ENCODE measurements around the gene PDE5A.

The PDE5A gene

DNA sequence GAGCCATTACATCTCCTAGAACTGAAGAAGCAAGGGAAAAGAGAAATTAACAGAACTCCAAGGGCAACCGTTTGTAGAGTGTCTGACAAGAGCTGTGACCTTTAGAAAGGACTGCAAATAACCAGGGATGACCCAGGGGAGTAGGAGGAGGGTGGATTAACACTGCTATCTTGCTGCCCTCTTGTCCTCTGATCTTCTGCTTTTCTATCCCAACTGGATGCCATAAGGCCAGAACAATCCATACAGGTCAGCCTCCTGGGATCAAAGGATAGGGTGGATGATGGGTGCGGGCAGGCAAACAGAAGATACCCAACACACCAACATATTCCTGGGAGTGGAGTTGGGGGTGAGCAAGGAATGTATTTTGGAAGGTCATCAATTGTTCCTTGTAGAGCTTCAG is 19.8 kb upstream of the PDE5A start:
- no peak overlapping the region for H3K27ac ChIP-seq (ENCODE audit: low read length)
- H3K4me2 ChIP-seq (ENCODE audit: low read depth, low read length), result no peak overlapping the region
- H3K9ac ChIP-seq (ENCODE audit: low read length), result no peak overlapping the region
- no peaks in the 10 kb centered on the region for H3K27me3 ChIP-seq (replicated peaks; ENCODE audit: insufficient read depth, low read length)
- no peaks in the 10 kb centered on the region for H3K4me1 ChIP-seq (ENCODE audit: low read length)
- TF ChIP-seq, protein P1, sequence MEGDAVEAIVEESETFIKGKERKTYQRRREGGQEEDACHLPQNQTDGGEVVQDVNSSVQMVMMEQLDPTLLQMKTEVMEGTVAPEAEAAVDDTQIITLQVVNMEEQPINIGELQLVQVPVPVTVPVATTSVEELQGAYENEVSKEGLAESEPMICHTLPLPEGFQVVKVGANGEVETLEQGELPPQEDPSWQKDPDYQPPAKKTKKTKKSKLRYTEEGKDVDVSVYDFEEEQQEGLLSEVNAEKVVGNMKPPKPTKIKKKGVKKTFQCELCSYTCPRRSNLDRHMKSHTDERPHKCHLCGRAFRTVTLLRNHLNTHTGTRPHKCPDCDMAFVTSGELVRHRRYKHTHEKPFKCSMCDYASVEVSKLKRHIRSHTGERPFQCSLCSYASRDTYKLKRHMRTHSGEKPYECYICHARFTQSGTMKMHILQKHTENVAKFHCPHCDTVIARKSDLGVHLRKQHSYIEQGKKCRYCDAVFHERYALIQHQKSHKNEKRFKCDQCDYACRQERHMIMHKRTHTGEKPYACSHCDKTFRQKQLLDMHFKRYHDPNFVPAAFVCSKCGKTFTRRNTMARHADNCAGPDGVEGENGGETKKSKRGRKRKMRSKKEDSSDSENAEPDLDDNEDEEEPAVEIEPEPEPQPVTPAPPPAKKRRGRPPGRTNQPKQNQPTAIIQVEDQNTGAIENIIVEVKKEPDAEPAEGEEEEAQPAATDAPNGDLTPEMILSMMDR (IDR thresholded peaks at IDR 0.05; ENCODE audit: low read length), result no peak
- TF ChIP-seq EZH2phosphoT487 (IDR thresholded peaks at IDR 0.05; ENCODE audit: low read length), result no peak
- no peaks in the 10 kb centered on the region for H3K79me2 ChIP-seq (ENCODE audit: low read length)
- no peaks in the 10 kb centered on the region for H3F3A ChIP-seq (ENCODE audit: insufficient read depth, low read length)
- H3K36me3 ChIP-seq (replicated peaks; ENCODE audit: insufficient read depth, low read length), result no peaks in the 10 kb centered on the region
- H3K9me2 ChIP-seq (replicated peaks; ENCODE audit: insufficient read depth, low read length), result no peaks in the 10 kb centered on the region
- H3K9me3 ChIP-seq (replicated peaks; ENCODE audit: insufficient read depth, low read length), result no peaks in the 10 kb centered on the region
- no peak overlapping the region for H2AFZ ChIP-seq (ENCODE audit: low read length)
- DNase-seq, result no peak
- H4K20me1 ChIP-seq (ENCODE audit: insufficient read depth, low read length), result no peaks in the 10 kb centered on the region
- no peak overlapping the region for H3K4me3 ChIP-seq (ENCODE audit: low read length)

DNA sequence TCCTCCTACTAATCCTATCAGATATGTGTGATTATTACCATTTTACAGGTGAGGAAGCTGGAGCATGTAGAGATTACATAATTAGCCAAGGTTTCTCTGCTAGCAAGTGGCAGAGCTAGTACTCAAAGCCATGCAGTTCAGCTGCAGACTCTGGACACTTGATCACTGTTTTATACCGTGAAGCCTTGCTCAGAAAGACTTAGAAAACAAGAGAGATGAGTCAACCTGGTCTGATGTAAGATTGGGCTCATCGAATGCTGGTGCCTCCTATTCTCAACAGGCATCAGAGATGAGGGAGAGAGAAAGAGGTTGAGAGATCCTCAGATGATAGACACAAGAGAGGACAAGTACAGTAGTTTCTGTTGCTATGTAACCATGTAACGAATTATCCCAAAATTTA is 19.0 kb upstream of the PDE5A start:
- no peak for DNase-seq
- no peaks in the 10 kb centered on the region for H4K20me1 ChIP-seq (ENCODE audit: insufficient read depth, low read length)
- H3K4me3 ChIP-seq (ENCODE audit: low read length), result no peak overlapping the region
- no peaks in the 10 kb centered on the region for H3K4me1 ChIP-seq (ENCODE audit: low read length)
- H3K9ac ChIP-seq (ENCODE audit: low read length), result no peak overlapping the region
- H2AFZ ChIP-seq (ENCODE audit: low read length), result no peak overlapping the region
- H3K9me2 ChIP-seq (replicated peaks; ENCODE audit: insufficient read depth, low read length), result no peaks in the 10 kb centered on the region
- no peaks in the 10 kb centered on the region for H3F3A ChIP-seq (ENCODE audit: insufficient read depth, low read length)
- H3K36me3 ChIP-seq (replicated peaks; ENCODE audit: insufficient read depth, low read length), result no peaks in the 10 kb centered on the region
- no peaks in the 10 kb centered on the region for H3K9me3 ChIP-seq (replicated peaks; ENCODE audit: insufficient read depth, low read length)
- TF ChIP-seq EZH2 (optimal IDR thresholded peaks at IDR 0.05; ENCODE audit: low read depth, low read length) (no peak), EZH2phosphoT487 (IDR thresholded peaks at IDR 0.05; ENCODE audit: low read length) (no peak)
- TF ChIP-seq, protein P1 (IDR thresholded peaks at IDR 0.05; ENCODE audit: low read length), result no peak
- H3K79me2 ChIP-seq (ENCODE audit: low read length), result no peaks in the 10 kb centered on the region
- no peak overlapping the region for H3K4me2 ChIP-seq (ENCODE audit: low read depth, low read length)
- no peak overlapping the region for H3K27ac ChIP-seq (ENCODE audit: low read length)
- H3K27me3 ChIP-seq (replicated peaks; ENCODE audit: insufficient read depth, low read length), result no peaks in the 10 kb centered on the region

DNA sequence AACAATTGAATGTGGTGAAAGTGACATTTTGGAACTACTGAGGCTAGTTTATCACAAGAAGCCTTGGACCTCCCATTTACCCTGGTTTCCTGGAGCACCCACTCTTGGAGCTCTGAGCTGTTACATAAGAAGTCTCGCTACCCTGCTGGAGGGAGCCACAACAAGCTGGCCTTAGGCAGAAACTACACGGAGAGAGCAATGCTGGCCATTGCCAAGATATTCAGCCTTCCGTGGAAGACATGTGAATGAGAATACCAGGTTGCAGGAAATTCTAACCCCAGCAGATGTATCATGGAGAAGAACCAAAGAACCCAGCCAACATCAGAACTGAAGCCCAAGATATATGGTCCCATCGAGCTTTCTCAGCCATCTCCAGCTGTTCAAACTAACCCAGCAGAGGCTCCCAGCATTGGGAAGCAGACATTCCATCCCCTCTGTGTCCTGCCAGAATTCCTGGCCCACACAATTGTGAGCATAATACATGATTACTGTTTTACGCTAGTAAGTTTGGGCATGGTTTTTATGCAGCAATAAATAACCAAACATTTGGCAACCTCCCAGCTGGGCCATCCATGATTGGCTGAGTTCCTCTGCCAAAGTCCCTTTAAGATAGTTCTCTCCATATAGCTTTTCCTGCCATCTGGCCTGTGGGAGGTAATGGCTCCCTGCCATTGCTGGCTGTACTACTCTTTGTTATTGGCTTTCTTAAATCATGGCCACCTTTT is 17.9 kb upstream of the PDE5A start:
- TF ChIP-seq, protein P1 (IDR thresholded peaks at IDR 0.05; ENCODE audit: low read length), result no peak
- no peak for TF ChIP-seq EZH2 (optimal IDR thresholded peaks at IDR 0.05; ENCODE audit: low read depth, low read length)
- TF ChIP-seq EZH2phosphoT487 (IDR thresholded peaks at IDR 0.05; ENCODE audit: low read length), result no peak
- Histone ChIP-seq H3K4me3 (ENCODE audit: low read length) (no peak overlapping the region), H4K20me1 (ENCODE audit: insufficient read depth, low read length) (no peaks in the 10 kb centered on the region), H3K27me3 (replicated peaks; ENCODE audit: insufficient read depth, low read length) (no peaks in the 10 kb centered on the region), H3K9ac (ENCODE audit: low read length) (no peak overlapping the region), H2AFZ (ENCODE audit: low read length) (no peak overlapping the region), H3K4me1 (ENCODE audit: low read length) (no peaks in the 10 kb centered on the region), H3K9me3 (replicated peaks; ENCODE audit: insufficient read depth, low read length) (no peaks in the 10 kb centered on the region), H3K36me3 (replicated peaks; ENCODE audit: insufficient read depth, low read length) (no peaks in the 10 kb centered on the region), H3K79me2 (ENCODE audit: low read length) (no peaks in the 10 kb centered on the region), H3F3A (ENCODE audit: insufficient read depth, low read length) (no peaks in the 10 kb centered on the region), H3K4me2 (ENCODE audit: low read depth, low read length) (no peak overlapping the region), H3K27ac (ENCODE audit: low read length) (no peak overlapping the region), H3K9me2 (replicated peaks; ENCODE audit: insufficient read depth, low read length) (no peaks in the 10 kb centered on the region)
- no peak for DNase-seq

All from MM.1S (cell line).